K562 (cell line): ENCODE results near the gene NACA. TPM values are rescaled to one million over a fixed set of nuclear protein-coding genes. Genes with fewer than 3 reads are reported as not detected.
A peak's percentile ranks its signal among the peaks of the same experiment; 100 is the strongest.

Experiments
- CBFA2T3 ChIP-seq: fragments of 450-650 bp; IDR thresholded peaks from 2 replicates; pipeline ENCODE4 v1.6.1; 2017
- CUX1 ChIP-seq: fragments of 200-800 bp; sonication (Bioruptor generic); IDR thresholded peaks from 2 replicates; pipeline ENCODE4 v1.6.1; 2016; ENCODE audit warnings: missing genetic modification characterization, missing compliant biosample characterization
- E2F1 ChIP-seq: sonication (generic); formaldehyde crosslinking; IDR thresholded peaks from 2 replicates; pipeline ENCODE4 v1.8.1; 2023; ENCODE audit warnings: mild to moderate bottlenecking, missing genetic modification reagents, moderate library complexity
- EP300 ChIP-seq: IDR thresholded peaks from 2 replicates; pipeline ENCODE4 v1.6.1; 2012; ENCODE audit warnings: low read length, improper control_type of control experiment
- ERF ChIP-seq: fragments of 450-650 bp; formaldehyde crosslinking; IDR thresholded peaks from 2 replicates; pipeline ENCODE4 v1.4.0; 2020; ENCODE audit warnings: mild to moderate bottlenecking, mixed read lengths
- MED1 ChIP-seq: sonication (generic); formaldehyde crosslinking; IDR thresholded peaks from 2 replicates; pipeline ENCODE4 v1.8.1; 2023; ENCODE audit warnings: missing genetic modification reagents, borderline replicate concordance
- RB1 ChIP-seq: fragments of 450-650 bp; IDR thresholded peaks from 2 replicates; pipeline ENCODE4 v1.6.1; 2017; ENCODE audit warnings: low read depth, mild to moderate bottlenecking
- RBM14 ChIP-seq: fragments of 200-400 bp; formaldehyde crosslinking; IDR thresholded peaks from 2 replicates; pipeline ENCODE4 v1.6.1; 2018; ENCODE audit warnings: low read depth, mild to moderate bottlenecking, low read length, moderate library complexity, borderline replicate concordance; ENCODE audit not compliant: insufficient read depth
- RNF2 ChIP-seq: sonication (generic); IDR thresholded peaks from 2 replicates; pipeline ENCODE4 v1.6.1; 2016
- SIN3A ChIP-seq, 2 experiments: fragments of 150-350 bp in 1 of 2; IDR thresholded peaks; 2 replicates each; pipeline ENCODE4 v1.6.1; 2011 to 2016; ENCODE audit warnings: borderline replicate concordance in 2 of 2, low read depth in 2 of 2, low read length in 2 of 2, mild to moderate bottlenecking in 2 of 2, moderate library complexity in 2 of 2; ENCODE audit not compliant: control insufficient read depth in 1 of 2
- SMAD1 ChIP-seq: fragments of 150-350 bp; IDR thresholded peaks from 2 replicates; pipeline ENCODE4 v1.6.1; 2014; ENCODE audit warnings: low read length, low read depth; ENCODE audit not compliant: partially characterized antibody
- SMARCE1 ChIP-seq: fragments of 450-650 bp; IDR thresholded peaks from 2 replicates; pipeline ENCODE4 v1.7.1; 2016; ENCODE audit warnings: mild to moderate bottlenecking
- TGIF2 ChIP-seq: sonication (generic); formaldehyde crosslinking; IDR thresholded peaks from 2 replicates; pipeline ENCODE4 v1.8.1; 2022; ENCODE audit warnings: mild to moderate bottlenecking, missing genetic modification reagents, moderate library complexity
- ZFP30 ChIP-seq: fragments of 250-450 bp; sonication (Bioruptor Pico); IDR thresholded peaks from 2 replicates; pipeline ENCODE4 v1.8.0; 2022; ENCODE audit warnings: moderate library complexity, mild to moderate bottlenecking, inconsistent platforms, borderline replicate concordance
- ZNF239 ChIP-seq: fragments of 250-450 bp; sonication (Bioruptor Pico); IDR thresholded peaks from 2 replicates; pipeline ENCODE4 v1.4.0; 2020; ENCODE audit warnings: mild to moderate bottlenecking
- ZNF354B ChIP-seq: fragments of 250-450 bp; sonication (Bioruptor Pico); IDR thresholded peaks from 2 replicates; pipeline ENCODE4 v1.4.0; 2020
- ZNF655 ChIP-seq: fragments of 250-450 bp; sonication (Bioruptor Pico); IDR thresholded peaks from 2 replicates; pipeline ENCODE4 v1.5.0; 2021
- ZNF778 ChIP-seq: fragments of 450-650 bp; formaldehyde crosslinking; IDR thresholded peaks from 2 replicates; pipeline ENCODE4 v1.4.0; 2020; ENCODE audit warnings: mild to moderate bottlenecking, moderate library complexity
- polyA plus RNA-seq, 8 experiments: library from polyadenylated mRNA; depleted of rRNA in 4 of 8; stranded (reverse) in 5 of 8; unstranded in 3 of 8; fragments of >200 nt; fragmentation: Nextera tagmentation in 2 of 8; fragmentation: Illumina TruSeq in 1 of 8; extraction: Ambion mirVana in 2 of 8; extraction: Trizol in 1 of 8; gene quantifications; 2 replicates each; pipeline versions ENCODE4 v1.2.1 to v1.2.3, GENCODE V29; 2011 to 2014; ENCODE audit warnings: inconsistent platforms in 1 of 8, missing spikeins in 1 of 8
- total RNA-seq, 7 experiments: library from RNA; depleted of rRNA in 6 of 7; stranded (reverse); fragments of >200 nt in 6 of 7; fragmentation: Illumina TruSeq in 2 of 7; extraction: Trizol in 2 of 7; gene quantifications; 2 replicates each; pipeline versions ENCODE4 v1.2.1 to v1.2.3, GENCODE V29; 2011 to 2021; ENCODE audit warnings: low replicate concordance in 1 of 7
- TF ChIP-seq, protein P1 (sequence below): fragments of 250-450 bp; sonication (Bioruptor Pico); IDR thresholded peaks from 2 replicates; pipeline ENCODE4 v1.8.0; 2021; ENCODE audit warnings: mild to moderate bottlenecking, moderate library complexity

NACA gene
- total and polyA plus RNA-seq, 9 of the 15 experiments (the other 6 are each of a cell fraction or from before 2014, with no cell fraction given): 1,030 to 2,416 (median 1,645) TPM

DNA sequence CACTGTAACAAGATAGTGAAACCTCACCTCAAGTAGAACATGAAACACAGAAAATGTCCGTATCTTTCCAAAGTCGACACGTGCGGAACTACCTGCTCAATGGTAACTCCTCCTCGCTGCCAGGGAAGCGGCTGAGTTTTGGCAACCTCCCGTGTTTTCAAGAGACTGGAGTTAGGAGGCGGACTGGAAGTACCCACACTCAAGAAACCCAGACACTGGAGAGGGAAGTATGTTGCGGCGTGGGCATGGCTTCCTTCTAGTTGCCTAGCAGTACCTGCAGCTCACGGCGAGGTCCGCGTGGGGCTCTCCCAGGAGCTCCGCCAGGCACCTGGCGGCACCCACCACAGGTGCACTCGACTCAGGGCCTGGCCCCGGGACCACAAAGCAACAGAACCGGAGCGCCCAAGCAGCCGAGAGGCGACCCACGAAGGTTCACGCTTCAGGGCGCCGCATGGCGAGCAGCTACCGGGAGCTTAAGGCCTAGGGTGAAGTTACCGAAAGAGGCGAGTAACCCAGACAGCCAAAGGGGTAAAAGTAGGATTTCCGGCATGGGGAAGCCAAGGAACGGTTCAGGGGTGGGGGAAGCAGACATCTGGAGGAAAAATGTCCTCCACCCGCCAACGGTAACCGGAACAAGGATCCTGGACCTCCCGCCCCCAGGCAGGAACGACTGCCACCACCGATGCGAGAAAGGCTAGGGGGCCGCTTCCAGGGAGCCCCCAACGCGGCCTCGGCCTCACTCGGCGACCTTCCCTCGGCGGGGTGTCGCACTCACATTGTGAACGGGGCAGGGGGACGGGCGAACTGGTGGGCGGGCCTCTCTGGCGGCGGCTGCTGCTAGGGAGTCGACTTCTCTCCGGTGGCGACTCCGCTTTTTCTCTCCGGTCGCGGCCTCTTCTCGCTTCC, 37.6 kb downstream of the NACA start (continued):
- TF ChIP-seq CUX1 (CRISPR knock-in tag): no peak
- TF ChIP-seq E2F1 (CRISPR knock-in tag): no peak
- 0 out of 2 replicates have a peak, but pooled peaks have one; percentile 67 for TF ChIP-seq ERF (CRISPR knock-in tag)
- no peak for TF ChIP-seq CBFA2T3
- no peak for TF ChIP-seq RBM14
- TF ChIP-seq TGIF2: peak; percentile 67; the same call in 1 of the 2 replicates
- TF ChIP-seq ZNF778: no peak
- peak; percentile 19 to 56; a peak in 2 of 4 replicates for TF ChIP-seq SIN3A (IDR thresholded peaks at IDR 0.05; ENCODE audit: borderline replicate concordance in 2 of 2, control insufficient read depth in 1 of 2, low read depth in 2 of 2, low read length in 2 of 2)
- no peak for TF ChIP-seq ZNF354B (CRISPR knock-in tag)
- TF ChIP-seq RNF2: no peak
- TF ChIP-seq ZNF655 (CRISPR knock-in tag): no peak
- no peak for TF ChIP-seq EP300
- TF ChIP-seq ZNF239 (CRISPR knock-in tag): peak; percentile 9; the same call in 1 of the 2 replicates
- no peak for TF ChIP-seq ZFP30 (CRISPR knock-in tag)
- TF ChIP-seq, protein P1, sequence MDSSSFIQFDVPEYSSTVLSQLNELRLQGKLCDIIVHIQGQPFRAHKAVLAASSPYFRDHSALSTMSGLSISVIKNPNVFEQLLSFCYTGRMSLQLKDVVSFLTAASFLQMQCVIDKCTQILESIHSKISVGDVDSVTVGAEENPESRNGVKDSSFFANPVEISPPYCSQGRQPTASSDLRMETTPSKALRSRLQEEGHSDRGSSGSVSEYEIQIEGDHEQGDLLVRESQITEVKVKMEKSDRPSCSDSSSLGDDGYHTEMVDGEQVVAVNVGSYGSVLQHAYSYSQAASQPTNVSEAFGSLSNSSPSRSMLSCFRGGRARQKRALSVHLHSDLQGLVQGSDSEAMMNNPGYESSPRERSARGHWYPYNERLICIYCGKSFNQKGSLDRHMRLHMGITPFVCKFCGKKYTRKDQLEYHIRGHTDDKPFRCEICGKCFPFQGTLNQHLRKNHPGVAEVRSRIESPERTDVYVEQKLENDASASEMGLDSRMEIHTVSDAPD (CRISPR knock-in tag): no peak
- TF ChIP-seq SMARCE1: no peak
- TF ChIP-seq SMAD1: no peak
- TF ChIP-seq RB1: no peak
- no peak for TF ChIP-seq MED1 (CRISPR knock-in tag)
